PFSK-1 (cell line): ENCODE data around the gene TNFAIP8L1.

Source experiments
- POLR2AphosphoS5 ChIP-seq: IDR thresholded peaks from 2 replicates; pipeline ENCODE4 v1.6.1; 2012; ENCODE audit warnings: low read depth, mild to moderate bottlenecking, control low read depth, low read length, moderate library complexity
- TAF1 ChIP-seq: IDR thresholded peaks from 2 replicates; pipeline ENCODE4 v1.6.1; 2012; ENCODE audit warnings: low read length, control low read depth, borderline replicate concordance; ENCODE audit not compliant: insufficient read depth
- TF ChIP-seq, protein P1 (sequence below), 2 experiments: IDR thresholded peaks; 2 replicates each; pipeline versions ENCODE4 v1.6.1 to v1.8.0; 2011 to 2012; ENCODE audit warnings: low read depth in 2 of 2, low read length in 2 of 2, control low read depth in 1 of 2, inconsistent platforms in 1 of 2, mild to moderate bottlenecking in 1 of 2, moderate library complexity in 1 of 2; ENCODE audit not compliant: insufficient read depth in 1 of 2

DNA sequence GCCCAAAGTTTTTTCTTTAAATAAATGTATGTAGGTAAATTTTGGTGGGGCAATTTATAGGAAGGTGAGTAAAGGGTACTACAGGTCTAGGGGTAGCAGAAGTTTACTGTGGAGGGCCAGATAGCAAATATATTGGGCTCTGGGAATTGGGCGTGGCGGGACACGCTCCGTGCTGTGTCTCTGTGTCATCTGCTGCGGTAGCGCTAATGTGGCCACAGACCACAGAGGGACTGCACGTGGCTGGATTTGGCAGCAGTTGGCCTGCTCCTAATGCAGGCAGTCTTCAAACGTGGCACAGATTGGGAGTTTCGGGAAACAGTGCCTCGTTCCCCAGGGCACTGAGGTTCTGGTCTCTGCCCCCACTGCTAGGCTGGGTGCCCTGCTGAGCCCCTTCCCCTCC, 47.4 kb downstream of the TNFAIP8L1 start:
- no peak for TF ChIP-seq POLR2AphosphoS5
- TF ChIP-seq, protein P1, sequence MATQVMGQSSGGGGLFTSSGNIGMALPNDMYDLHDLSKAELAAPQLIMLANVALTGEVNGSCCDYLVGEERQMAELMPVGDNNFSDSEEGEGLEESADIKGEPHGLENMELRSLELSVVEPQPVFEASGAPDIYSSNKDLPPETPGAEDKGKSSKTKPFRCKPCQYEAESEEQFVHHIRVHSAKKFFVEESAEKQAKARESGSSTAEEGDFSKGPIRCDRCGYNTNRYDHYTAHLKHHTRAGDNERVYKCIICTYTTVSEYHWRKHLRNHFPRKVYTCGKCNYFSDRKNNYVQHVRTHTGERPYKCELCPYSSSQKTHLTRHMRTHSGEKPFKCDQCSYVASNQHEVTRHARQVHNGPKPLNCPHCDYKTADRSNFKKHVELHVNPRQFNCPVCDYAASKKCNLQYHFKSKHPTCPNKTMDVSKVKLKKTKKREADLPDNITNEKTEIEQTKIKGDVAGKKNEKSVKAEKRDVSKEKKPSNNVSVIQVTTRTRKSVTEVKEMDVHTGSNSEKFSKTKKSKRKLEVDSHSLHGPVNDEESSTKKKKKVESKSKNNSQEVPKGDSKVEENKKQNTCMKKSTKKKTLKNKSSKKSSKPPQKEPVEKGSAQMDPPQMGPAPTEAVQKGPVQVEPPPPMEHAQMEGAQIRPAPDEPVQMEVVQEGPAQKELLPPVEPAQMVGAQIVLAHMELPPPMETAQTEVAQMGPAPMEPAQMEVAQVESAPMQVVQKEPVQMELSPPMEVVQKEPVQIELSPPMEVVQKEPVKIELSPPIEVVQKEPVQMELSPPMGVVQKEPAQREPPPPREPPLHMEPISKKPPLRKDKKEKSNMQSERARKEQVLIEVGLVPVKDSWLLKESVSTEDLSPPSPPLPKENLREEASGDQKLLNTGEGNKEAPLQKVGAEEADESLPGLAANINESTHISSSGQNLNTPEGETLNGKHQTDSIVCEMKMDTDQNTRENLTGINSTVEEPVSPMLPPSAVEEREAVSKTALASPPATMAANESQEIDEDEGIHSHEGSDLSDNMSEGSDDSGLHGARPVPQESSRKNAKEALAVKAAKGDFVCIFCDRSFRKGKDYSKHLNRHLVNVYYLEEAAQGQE (IDR thresholded peaks at IDR 0.05; ENCODE audit: insufficient read depth in 1 of 2, low read depth in 2 of 2, low read length in 2 of 2): no peak
- TF ChIP-seq TAF1: no peak
